Parathyroid adenoma (tissue), 2 donors: ENCODE measurements around the gene PARD3B.

Experiments
- H2AFZ ChIP-seq: fragments of 300-600 bp; sonication (generic); one replicate; pipeline ENCODE4 v1.7.0; 2017; ENCODE audit warnings: antibody characterized with exemption, mild to moderate bottlenecking
- H3K27ac ChIP-seq: fragments of 300-600 bp; sonication (generic); one replicate; pipeline ENCODE4 v1.7.0; 2017
- H3K27me3 ChIP-seq: fragments of 300-600 bp; sonication (generic); one replicate; pipeline ENCODE4 v1.7.0; 2017; ENCODE audit warnings: low read length; ENCODE audit not compliant: control insufficient read depth, insufficient read depth
- H3K36me3 ChIP-seq: fragments of 300-600 bp; sonication (generic); one replicate; pipeline ENCODE4 v1.7.0; 2017; ENCODE audit warnings: low read length; ENCODE audit not compliant: control insufficient read depth, insufficient read depth
- H3K4me1 ChIP-seq: fragments of 300-600 bp; sonication (generic); one replicate; pipeline ENCODE4 v1.7.0; 2017; ENCODE audit warnings: control low read depth
- H3K4me2 ChIP-seq: fragments of 300-600 bp; sonication (generic); one replicate; pipeline ENCODE4 v1.7.0; 2017; ENCODE audit warnings: low read length
- H3K4me3 ChIP-seq: fragments of 300-600 bp; sonication (generic); one replicate; pipeline ENCODE4 v1.7.0; 2017; ENCODE audit warnings: low read depth, low read length
- H3K79me2 ChIP-seq: fragments of 300-600 bp; sonication (generic); one replicate; pipeline ENCODE4 v1.7.0; 2017; ENCODE audit warnings: control low read depth
- H3K9ac ChIP-seq: fragments of 300-600 bp; sonication (generic); one replicate; pipeline ENCODE4 v1.7.0; 2017; ENCODE audit warnings: mild to moderate bottlenecking
- H3K9me3 ChIP-seq: fragments of 300-600 bp; sonication (generic); one replicate; pipeline ENCODE4 v1.7.0; 2017; ENCODE audit warnings: low read length; ENCODE audit not compliant: control insufficient read depth
- CTCF ChIP-seq: fragments of 300-600 bp; sonication (generic); IDR thresholded peaks from one replicate; pipeline ENCODE4 v1.7.0; 2017; ENCODE audit warnings: antibody characterized with exemption, mild to moderate bottlenecking
- donor health status: primary hyperparathyroidism.

The PARD3B gene

GRCh38 chr2:204530464-204530805 is 14.8 kb upstream of the PARD3B start:
- no peak overlapping the region for H3K4me3 ChIP-seq
- no peaks in the 10 kb centered on the region for H3K79me2 ChIP-seq
- no peaks in the 10 kb centered on the region for H3K36me3 ChIP-seq
- H3K9me3 ChIP-seq, result no peaks in the 10 kb centered on the region
- H3K4me1 ChIP-seq, result no peaks in the 10 kb centered on the region
- H3K27ac ChIP-seq, result no peak overlapping the region
- no peak overlapping the region for H3K9ac ChIP-seq
- no peak overlapping the region for H3K4me2 ChIP-seq
- H3K27me3 ChIP-seq, result no peaks in the 10 kb centered on the region
- no peak overlapping the region for H2AFZ ChIP-seq
- no peak for TF ChIP-seq CTCF

DNA sequence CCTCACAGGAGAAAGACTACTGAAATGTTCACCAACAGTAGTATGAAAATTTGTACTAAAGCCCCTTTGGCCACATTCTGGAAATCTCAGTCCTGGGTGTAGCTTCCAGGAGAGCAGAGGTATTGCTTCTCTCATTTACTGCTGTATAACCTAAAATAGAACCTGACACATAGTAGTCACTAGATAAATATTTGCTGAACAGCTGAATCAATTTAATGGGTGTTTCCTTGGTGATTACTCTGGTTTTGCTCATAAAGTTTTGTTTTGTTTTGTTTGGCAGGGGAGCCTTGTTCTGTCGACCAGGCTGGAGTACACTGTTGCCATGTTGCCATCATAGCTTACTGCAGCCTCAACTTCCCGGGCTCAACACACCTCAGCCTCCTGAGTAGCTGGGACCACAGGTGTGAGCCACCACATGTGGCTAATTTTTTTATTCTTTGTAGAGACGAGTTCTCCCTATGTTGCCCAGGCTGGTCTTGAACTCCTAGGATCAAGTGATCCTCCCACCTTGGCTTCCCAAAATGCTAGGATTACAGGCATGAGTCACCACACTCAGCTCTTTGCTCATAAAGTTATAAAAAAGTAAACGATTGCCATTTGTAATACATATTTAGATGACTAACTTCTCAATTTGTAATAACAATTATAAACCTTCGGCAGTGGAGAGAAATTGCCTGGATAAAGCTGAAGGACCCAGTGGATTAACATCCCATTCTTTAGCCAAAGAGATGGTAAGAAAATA is 11.5 kb upstream of the PARD3B start:
- no peak for TF ChIP-seq CTCF

DNA sequence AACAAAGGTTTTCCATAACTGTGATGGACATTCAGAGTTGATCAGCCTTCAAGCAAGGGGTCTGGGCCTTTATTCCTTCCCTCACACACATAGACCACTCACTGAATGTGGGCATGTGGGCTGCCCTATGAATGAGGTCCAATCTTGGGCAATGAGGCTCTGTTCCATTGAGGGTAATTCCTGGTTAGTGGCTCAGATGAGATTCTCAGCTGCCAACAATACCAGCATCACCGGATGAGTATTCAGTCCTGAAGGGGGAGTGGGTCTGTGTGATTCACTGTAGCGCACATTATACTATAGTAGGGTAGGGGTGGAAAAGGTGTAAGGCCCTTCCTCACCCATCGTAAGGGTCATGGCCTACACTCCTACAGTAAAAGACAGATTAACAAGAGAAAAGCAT is 9.9 kb upstream of the PARD3B start:
- Histone ChIP-seq H3K9me3 (no peaks in the 10 kb centered on the region), H2AFZ (no peak overlapping the region), H3K36me3 (no peaks in the 10 kb centered on the region), H3K4me1 (no peaks in the 10 kb centered on the region), H3K27ac (no peak overlapping the region), H3K4me3 (no peak overlapping the region), H3K27me3 (no peaks in the 10 kb centered on the region), H3K9ac (no peak overlapping the region), H3K4me2 (no peak overlapping the region), H3K79me2 (no peaks in the 10 kb centered on the region)
- TF ChIP-seq CTCF, result no peak

More for the DNA sequence above, 11.5 kb upstream of the PARD3B start:
- Histone ChIP-seq H3K27ac (no peak overlapping the region), H3K4me2 (no peak overlapping the region), H3K27me3 (no peaks in the 10 kb centered on the region), H3K4me3 (no peak overlapping the region), H3K9me3 (no peaks in the 10 kb centered on the region), H3K79me2 (no peaks in the 10 kb centered on the region), H3K36me3 (no peaks in the 10 kb centered on the region), H3K4me1 (no peaks in the 10 kb centered on the region), H3K9ac (no peak overlapping the region), H2AFZ (no peak overlapping the region)

DNA sequence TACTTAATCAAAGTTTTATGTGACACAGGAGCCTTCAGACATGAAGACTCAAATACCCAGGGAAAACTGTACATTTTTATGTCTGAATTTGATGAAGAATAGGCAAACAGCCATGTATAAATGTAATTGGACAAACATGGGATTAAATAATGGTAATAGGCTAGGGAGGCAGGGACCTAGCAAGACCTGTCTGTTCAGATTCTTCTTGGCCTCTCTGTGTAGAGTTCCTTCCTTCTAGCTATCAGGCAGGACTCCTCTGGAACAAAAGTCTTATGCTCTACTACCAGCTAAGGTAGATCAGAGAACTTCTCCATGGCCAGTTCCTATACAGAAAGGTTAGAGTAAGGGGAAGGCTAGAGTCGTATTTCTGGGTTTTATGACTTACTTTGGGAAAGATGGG is 9.5 kb upstream of the PARD3B start:
- Histone ChIP-seq H3K36me3 (no peaks in the 10 kb centered on the region), H3K9me3 (no peaks in the 10 kb centered on the region), H2AFZ (no peak overlapping the region), H3K27me3 (no peaks in the 10 kb centered on the region), H3K79me2 (no peaks in the 10 kb centered on the region), H3K9ac (no peak overlapping the region), H3K27ac (no peak overlapping the region), H3K4me1 (no peaks in the 10 kb centered on the region), H3K4me3 (no peak overlapping the region), H3K4me2 (no peak overlapping the region)
- TF ChIP-seq CTCF, result no peak
